Activated CD8-positive, alpha-beta memory T cell treated with anti-CD3 and anti-CD28 coated beads, Interleukin-2, amount 10 ng/mL, durations not matched to agents 7 days and 5 days (primary cell): ENCODE results near the gene PROP1. TPM values are rescaled to one million over a fixed set of nuclear protein-coding genes. Genes with fewer than 3 reads are reported as not detected.
"Not testable (repeated sequence)": the region's sequence is repeated elsewhere in the genome, so short reads cannot be mapped to it uniquely, and the experiment has no call there.

ENCODE experiments used
- ATAC-seq: fragments of 150-1000 bp; cut with Tn5 transposase; one replicate; pipeline ENCODE4 v1.10.0; 2021; ENCODE audit warnings: moderate library complexity
- CTCF ChIA-PET: fragments of 350-600 bp; sonication (Branson Sonifier 250); formaldehyde crosslinking; loops from one replicate; lab custom pipeline; 2021; ENCODE audit warnings: antibody characterized with exemption; lab: Charles Lee
- DNase-seq: peaks from one replicate; pipeline ENCODE4 v3.0.0-alpha.2; 2020
- H3K27ac Mint-ChIP-seq: one replicate; pipeline ENCODE4 v1.8.0; 2021; ENCODE audit warnings: mild to moderate bottlenecking, mixed read lengths
- H3K27me3 Mint-ChIP-seq: one replicate; pipeline ENCODE4 v1.8.0; 2021; ENCODE audit warnings: mixed read lengths
- H3K36me3 Mint-ChIP-seq: one replicate; pipeline ENCODE4 v1.8.0; 2021; ENCODE audit warnings: mild to moderate bottlenecking, mixed read lengths
- H3K4me1 Mint-ChIP-seq: one replicate; pipeline ENCODE4 v1.8.0; 2021; ENCODE audit warnings: mixed read lengths
- H3K4me3 Mint-ChIP-seq: one replicate; pipeline ENCODE4 v1.8.0; 2021; ENCODE audit warnings: mild to moderate bottlenecking, moderate library complexity, mixed read lengths
- H3K9me3 Mint-ChIP-seq: one replicate; pipeline ENCODE4 v1.8.0; 2022; ENCODE audit warnings: low read depth, mixed read lengths
- total RNA-seq, 2 experiments: library from RNA; stranded (reverse); gene quantifications; one replicate each; pipeline ENCODE4 v1.2.3, GENCODE V29; 2021

Gene PROP1
- total RNA-seq, 2 experiments from 2014 or later: not detected

DNA sequence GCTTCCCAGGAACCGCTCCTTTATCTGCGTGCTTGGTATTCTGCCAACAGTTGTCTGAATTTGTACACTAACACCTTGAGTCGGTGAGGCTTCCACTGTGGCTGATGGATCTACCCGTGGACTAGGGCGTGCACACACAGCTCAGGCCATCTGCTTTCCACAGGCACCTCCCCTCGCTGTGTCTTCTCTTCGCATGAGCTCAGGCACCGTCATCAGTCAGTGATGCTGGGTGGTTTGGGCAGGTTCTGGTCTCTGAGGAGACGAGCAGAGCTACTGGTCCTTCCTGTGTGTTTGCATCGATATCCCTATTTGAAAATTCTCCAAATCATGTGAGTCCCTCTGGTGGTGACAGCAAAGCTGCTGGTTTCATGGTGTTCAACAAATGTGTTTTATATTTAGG, 48.1 kb downstream of the PROP1 start:
- H3K27me3 Mint-ChIP-seq, DNase-seq, H3K27ac Mint-ChIP-seq, H3K4me1 Mint-ChIP-seq, ATAC-seq, H3K9me3 Mint-ChIP-seq, CTCF ChIA-PET, H3K4me3 Mint-ChIP-seq, H3K36me3 Mint-ChIP-seq: not testable (repeated sequence)

DNA sequence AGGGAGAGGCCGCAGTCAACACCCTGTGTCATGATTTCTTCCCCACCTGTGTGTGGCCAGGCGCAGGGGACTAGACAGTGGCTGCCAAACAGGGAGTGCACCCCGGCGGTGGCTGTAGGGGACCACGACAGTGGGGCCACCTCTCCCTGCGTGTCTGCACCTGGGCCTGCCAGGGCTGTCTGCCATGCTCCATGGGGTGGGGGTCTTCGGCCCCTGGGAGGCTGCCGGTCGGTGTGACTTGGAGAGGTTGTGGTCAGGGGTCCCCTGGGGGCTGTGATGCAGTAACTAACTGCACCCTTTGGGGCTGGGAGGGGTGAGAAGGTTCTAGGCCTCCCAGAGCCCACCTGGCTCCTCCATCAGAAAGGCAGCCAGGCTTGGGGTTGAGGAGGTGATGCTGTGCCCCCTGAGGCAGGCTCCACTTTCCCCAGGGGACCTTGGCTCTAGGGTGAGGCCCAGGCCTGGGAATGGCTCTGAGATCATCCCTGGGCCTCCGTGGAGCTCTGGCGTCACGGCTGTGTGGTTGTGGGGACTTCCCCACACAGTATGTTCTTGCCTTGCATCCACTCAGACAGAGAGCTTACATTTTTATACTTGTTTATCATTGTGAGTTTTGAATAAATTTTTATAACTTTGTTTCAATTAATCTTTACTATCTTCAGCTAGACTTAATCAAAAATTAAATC, 50.3 kb downstream of the PROP1 start:
- DNase-seq, H3K27me3 Mint-ChIP-seq, ATAC-seq, H3K27ac Mint-ChIP-seq, H3K9me3 Mint-ChIP-seq, H3K4me1 Mint-ChIP-seq, H3K4me3 Mint-ChIP-seq, H3K36me3 Mint-ChIP-seq, CTCF ChIA-PET: not testable (repeated sequence)

DNA sequence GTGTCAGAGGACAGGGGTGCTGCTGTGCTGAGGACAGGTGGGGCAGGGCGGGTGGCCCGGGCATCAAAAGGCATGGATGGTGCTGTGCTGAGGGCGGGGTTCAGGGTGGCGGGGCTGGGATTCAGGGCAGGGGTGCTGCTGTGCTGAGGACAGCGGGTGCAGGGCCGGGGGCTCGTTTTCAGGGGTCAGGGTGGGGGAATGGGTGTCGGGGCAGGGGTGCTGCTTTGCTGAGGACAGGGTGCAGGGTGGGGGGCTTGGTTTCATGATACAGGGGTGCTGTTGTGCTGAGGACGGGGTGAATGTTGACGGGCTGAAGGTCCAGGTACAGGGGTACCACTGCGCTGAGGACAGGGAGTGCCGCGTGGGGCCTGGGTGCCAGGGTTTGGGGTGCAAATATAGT, 50.9 kb downstream of the PROP1 start:
- H3K4me1 Mint-ChIP-seq, H3K36me3 Mint-ChIP-seq, CTCF ChIA-PET, H3K9me3 Mint-ChIP-seq, ATAC-seq, H3K27me3 Mint-ChIP-seq, H3K27ac Mint-ChIP-seq, DNase-seq: not testable (repeated sequence)
- H3K4me3 Mint-ChIP-seq: peak overlapping the region; percentile 20

DNA sequence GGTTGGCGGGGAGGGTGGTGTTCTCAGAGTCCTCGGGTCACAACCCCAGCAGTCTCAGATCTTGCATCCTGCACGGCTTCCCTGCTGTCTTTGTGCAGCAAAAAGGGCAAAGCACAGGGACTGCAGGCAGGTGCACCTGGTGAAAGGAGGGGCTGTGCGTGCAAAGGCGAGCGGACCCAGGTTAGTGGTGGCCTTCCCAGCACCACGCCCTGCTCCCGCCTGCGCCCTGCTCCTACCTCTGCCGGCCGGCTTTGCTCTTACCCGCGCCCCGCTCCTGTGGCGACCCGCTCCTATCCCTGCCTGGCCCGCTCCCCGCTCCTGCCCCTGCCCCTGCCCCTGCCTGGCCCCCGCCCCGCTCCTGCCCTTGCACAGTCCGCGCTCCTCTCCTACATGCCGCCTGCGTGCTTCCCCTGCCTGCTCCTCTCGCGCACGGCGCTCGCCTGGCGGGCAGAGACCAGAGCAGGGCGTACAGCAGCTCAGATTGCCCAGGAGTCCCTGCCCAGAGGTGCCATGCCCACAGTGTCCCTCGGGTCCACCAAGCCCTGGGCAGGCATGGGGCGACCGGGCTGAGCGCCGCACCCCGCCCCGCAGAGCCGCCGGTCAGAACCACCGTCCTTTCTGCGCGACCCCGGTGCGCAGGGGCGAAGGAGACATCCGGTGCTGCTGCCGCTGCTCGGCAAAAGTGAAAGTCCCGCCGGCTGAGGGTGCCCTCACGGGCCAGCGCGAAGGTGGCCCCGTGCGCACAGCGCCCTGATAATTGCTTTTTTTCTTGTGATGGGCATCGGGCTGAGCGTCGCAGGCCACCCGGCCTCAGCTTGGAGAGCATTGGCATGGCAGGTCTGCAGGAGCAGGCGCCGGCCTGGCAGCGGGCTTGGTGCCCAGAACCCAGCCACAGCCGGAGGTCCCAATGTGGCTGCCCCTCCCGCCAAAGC, 52.0 kb downstream of the PROP1 start:
- DNase-seq: peak; percentile 72
- ATAC-seq: peak; percentile 85
- H3K27me3 Mint-ChIP-seq, H3K27ac Mint-ChIP-seq, H3K9me3 Mint-ChIP-seq, CTCF ChIA-PET, H3K4me1 Mint-ChIP-seq, H3K36me3 Mint-ChIP-seq: not testable (repeated sequence)
- peak overlapping the region; percentile 73 for H3K4me3 Mint-ChIP-seq

GRCh38 chr5:177942896-177943295, 53.1 kb downstream of the PROP1 start:
- H3K4me1 Mint-ChIP-seq, CTCF ChIA-PET, H3K27ac Mint-ChIP-seq, ATAC-seq, DNase-seq, H3K4me3 Mint-ChIP-seq, H3K9me3 Mint-ChIP-seq, H3K36me3 Mint-ChIP-seq: not testable (repeated sequence)
- peaks cover 17% of the 10 kb centered on the region for H3K27me3 Mint-ChIP-seq

Other genes starting within 250 kb of the PROP1 start
- gene FAM153A, start 213.3 kb downstream of the PROP1 start, total RNA-seq: 1 to 10 TPM in 1 of 2 experiments, under 1 TPM in 1; 0.54 to 6.9 TPM
- 1 to 10 TPM in 1 of 2 experiments, under 1 TPM in 1; 0.99 to 1.1 TPM for gene N4BP3, start 117.3 kb upstream of the PROP1 start, total RNA-seq
- gene RMND5B, start 134.8 kb upstream of the PROP1 start, total RNA-seq: 1 to 10 TPM; 3.7 to 5.6 TPM
- 100 to 1,000 TPM; 144 to 168 TPM for gene NHP2, start 157.6 kb upstream of the PROP1 start, total RNA-seq
- gene GMCL2, start 191.1 kb upstream of the PROP1 start, total RNA-seq: not detected
- 100 to 1,000 TPM; 268 to 391 TPM for gene HNRNPAB, start 208.3 kb upstream of the PROP1 start, total RNA-seq
- 100 to 1,000 TPM; 117 to 120 TPM for gene PHYKPL, start 236.6 kb upstream of the PROP1 start, total RNA-seq